OCI-LY1 (cell line): ENCODE results near the gene TEKT2.

ENCODE experiments used
- H2AFZ ChIP-seq: fragments of 200-600 bp; sonication (generic), shearing (Covaris generic); 2 replicates; pipeline ENCODE4 v1.6.0; 2014; ENCODE audit warnings: antibody characterized with exemption, mild to moderate bottlenecking, low read length
- H3F3A ChIP-seq: fragments of 200-600 bp; sonication (generic), shearing (Covaris generic); 2 replicates; pipeline ENCODE4 v1.6.0; 2014; ENCODE audit warnings: mild to moderate bottlenecking, antibody characterized with exemption, low read length, moderate library complexity; ENCODE audit not compliant: insufficient read depth
- H3K27ac ChIP-seq: fragments of 200-600 bp; sonication (generic); 2 replicates; pipeline ENCODE4 v1.5.1; 2014; ENCODE audit warnings: low read length, mixed run types, mild to moderate bottlenecking, low read depth; ENCODE audit not compliant: poor library complexity, severe bottlenecking
- H3K27me3 ChIP-seq: fragments of 200-600 bp; sonication (generic); 2 replicates; pipeline ENCODE4 v1.6.0; 2014; ENCODE audit warnings: antibody characterized with exemption, mild to moderate bottlenecking, low read length, moderate library complexity; ENCODE audit not compliant: insufficient read depth
- H3K36me3 ChIP-seq: fragments of 200-600 bp; sonication (generic); 2 replicates; pipeline ENCODE4 v1.6.1; 2014; ENCODE audit warnings: mild to moderate bottlenecking, antibody characterized with exemption, low read length, moderate library complexity, mixed read lengths; ENCODE audit not compliant: insufficient read depth
- H3K4me1 ChIP-seq: fragments of 200-600 bp; sonication (generic); 2 replicates; pipeline ENCODE4 v1.5.1; 2014; ENCODE audit warnings: mild to moderate bottlenecking, low read length, moderate library complexity; ENCODE audit not compliant: insufficient read depth, severe bottlenecking
- H3K4me2 ChIP-seq: fragments of 200-600 bp; sonication (generic), shearing (Covaris generic); 2 replicates; pipeline ENCODE4 v1.6.1; 2014; ENCODE audit warnings: low read length
- H3K4me3 ChIP-seq: fragments of 200-600 bp; sonication (generic); 2 replicates; pipeline ENCODE4 v1.5.1; 2014; ENCODE audit warnings: low read length, low read depth, mild to moderate bottlenecking, mixed read lengths; ENCODE audit not compliant: poor library complexity, severe bottlenecking
- H3K79me2 ChIP-seq: fragments of 200-600 bp; shearing (Covaris generic); 2 replicates; pipeline ENCODE4 v1.6.1; 2016; ENCODE audit warnings: mixed run types, low read length, mixed read lengths; ENCODE audit not compliant: insufficient read depth
- H3K9ac ChIP-seq: fragments of 200-600 bp; sonication (generic), shearing (Covaris generic); 2 replicates; pipeline ENCODE4 v1.6.1; 2014; ENCODE audit warnings: mild to moderate bottlenecking, low read length, mixed read lengths
- H3K9me2 ChIP-seq: fragments of 200-600 bp; sonication (generic), shearing (Covaris generic); 2 replicates; pipeline ENCODE4 v1.6.1; 2014; ENCODE audit warnings: low read depth, mild to moderate bottlenecking, low read length, mixed read lengths
- H3K9me3 ChIP-seq: fragments of 200-600 bp; shearing (Covaris generic); 2 replicates; pipeline ENCODE4 v1.6.1; 2014; ENCODE audit warnings: low read length, mixed read lengths
- H4K20me1 ChIP-seq: fragments of 200-600 bp; sonication (generic), shearing (Covaris generic); 2 replicates; pipeline ENCODE4 v1.6.0; 2016; ENCODE audit warnings: mild to moderate bottlenecking, low read length; ENCODE audit not compliant: insufficient read depth
- CTCF ChIP-seq: fragments of 200-600 bp; sonication (generic), shearing (Covaris generic); IDR thresholded peaks from 2 replicates; pipeline ENCODE4 v1.5.1; 2017; ENCODE audit warnings: mild to moderate bottlenecking, antibody characterized with exemption, low read length, moderate library complexity, mixed read lengths
- EZH2 ChIP-seq: fragments of 200-600 bp; sonication (generic), shearing (Covaris generic); IDR thresholded peaks from 2 replicates; pipeline ENCODE4 v1.8.0; 2017; ENCODE audit warnings: borderline replicate concordance, mixed run types, mild to moderate bottlenecking, antibody characterized with exemption, low read length, moderate library complexity, mixed read lengths

TEKT2 gene

GRCh38 chr1:36080801-36081200, 3.1 kb upstream of the TEKT2 start:
- no peak overlapping the region for H3K27ac ChIP-seq
- no peaks in the 10 kb centered on the region for H3K9me3 ChIP-seq
- H2AFZ ChIP-seq, result no peak overlapping the region
- H3K9ac ChIP-seq, result no peak overlapping the region
- H3K4me1 ChIP-seq, result peaks cover 9% of the 10 kb centered on the region
- H4K20me1 ChIP-seq, result no peaks in the 10 kb centered on the region
- H3K4me3 ChIP-seq, result no peak overlapping the region
- peaks cover 5% of the 10 kb centered on the region; the same call in 1 of the 2 replicates for H3K27me3 ChIP-seq
- TF ChIP-seq CTCF (no peak), EZH2 (no peak)
- no peak overlapping the region for H3K4me2 ChIP-seq
- no peaks in the 10 kb centered on the region for H3K9me2 ChIP-seq
- no peaks in the 10 kb centered on the region for H3F3A ChIP-seq
- H3K36me3 ChIP-seq, result no peaks in the 10 kb centered on the region
- no peaks in the 10 kb centered on the region for H3K79me2 ChIP-seq

- Histone ChIP-seq H2AFZ (no peak overlapping the region), H3K36me3 (no peaks in the 10 kb centered on the region), H3K4me2 (no peak overlapping the region), H3K4me3 (no peak overlapping the region), H3F3A (no peaks in the 10 kb centered on the region), H4K20me1 (no peaks in the 10 kb centered on the region), H3K27ac (no peak overlapping the region), H3K27me3 (peaks cover 5% of the 10 kb centered on the region; the same call in 1 of the 2 replicates), H3K9ac (no peak overlapping the region), H3K9me2 (no peaks in the 10 kb centered on the region), H3K79me2 (no peaks in the 10 kb centered on the region), H3K4me1 (peaks cover 9% of the 10 kb centered on the region), H3K9me3 (no peaks in the 10 kb centered on the region)
- TF ChIP-seq CTCF (peak; percentile 10; the same call in 1 of the 2 replicates), EZH2 (no peak)
Measured at GRCh38 chr1:36081926-36082485, 1.9 kb upstream of the TEKT2 start.

GRCh38 chr1:36083219-36083618, 675 bp upstream of the TEKT2 start:
- H3K36me3 ChIP-seq, result no peaks in the 10 kb centered on the region
- H3K9ac ChIP-seq, result no peak overlapping the region
- no peak overlapping the region for H3K27ac ChIP-seq
- H3K27me3 ChIP-seq, result peaks cover 5% of the 10 kb centered on the region; the same call in 1 of the 2 replicates
- H3K4me1 ChIP-seq, result peaks cover 13% of the 10 kb centered on the region
- H4K20me1 ChIP-seq, result no peaks in the 10 kb centered on the region
- no peak overlapping the region for H3K4me3 ChIP-seq
- H3F3A ChIP-seq, result no peaks in the 10 kb centered on the region
- no peaks in the 10 kb centered on the region for H3K9me2 ChIP-seq
- H3K9me3 ChIP-seq, result no peaks in the 10 kb centered on the region
- H3K4me2 ChIP-seq, result no peak overlapping the region
- TF ChIP-seq CTCF (no peak), EZH2 (no peak)
- no peaks in the 10 kb centered on the region for H3K79me2 ChIP-seq
- H2AFZ ChIP-seq, result no peak overlapping the region
